GM13977 (cell line): ENCODE results near the gene PODXL2.

Source experiments
- DNase-seq: peaks from one replicate; pipeline ENCODE4 v3.0.0; 2012; ENCODE audit warnings: low spot score
- in situ Hi-C: fragments of 300-500 bp; cut with MboI; formaldehyde crosslinking; loops from one replicate; pipeline ENCODE4 v1.12.0; 2022; ENCODE audit warnings: low sequenced_read_pairs, low pct_unique_long_range_greater_than_20kb, mixed read lengths, inconsistent platforms; ENCODE audit not compliant: unreplicated experiment
- TF ChIP-seq, protein P1 (sequence below): IDR thresholded peaks from 2 replicates; pipeline ENCODE4 v1.5.1; 2012; ENCODE audit warnings: mild to moderate bottlenecking, control low read depth; ENCODE audit not compliant: insufficient read depth; ENCODE audit errors: extremely low read depth, missing control alignments

The PODXL2 gene

DNA sequence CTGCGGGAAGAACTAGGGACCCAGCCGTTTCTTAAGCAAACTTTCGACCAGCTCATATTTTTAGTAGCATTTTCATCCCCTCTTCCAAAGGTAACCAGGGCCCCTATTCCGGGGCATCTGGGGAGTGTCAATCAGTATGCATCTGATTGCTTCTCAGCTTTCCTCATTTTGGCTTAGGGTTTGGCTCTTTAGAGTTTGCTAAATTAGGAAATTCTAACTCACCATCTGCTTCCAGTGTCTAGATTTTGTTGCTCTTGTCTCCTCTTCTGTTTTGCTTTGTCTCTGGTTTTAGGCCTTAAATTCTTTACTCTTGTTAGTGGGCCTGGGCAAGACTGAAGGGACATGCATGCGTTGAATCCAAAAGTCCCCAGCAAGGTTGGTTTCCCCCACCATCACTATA is 34.2 kb downstream of the PODXL2 start:
- in situ Hi-C loops: no loop called here
- DNase-seq: no peak
- TF ChIP-seq, protein P1, sequence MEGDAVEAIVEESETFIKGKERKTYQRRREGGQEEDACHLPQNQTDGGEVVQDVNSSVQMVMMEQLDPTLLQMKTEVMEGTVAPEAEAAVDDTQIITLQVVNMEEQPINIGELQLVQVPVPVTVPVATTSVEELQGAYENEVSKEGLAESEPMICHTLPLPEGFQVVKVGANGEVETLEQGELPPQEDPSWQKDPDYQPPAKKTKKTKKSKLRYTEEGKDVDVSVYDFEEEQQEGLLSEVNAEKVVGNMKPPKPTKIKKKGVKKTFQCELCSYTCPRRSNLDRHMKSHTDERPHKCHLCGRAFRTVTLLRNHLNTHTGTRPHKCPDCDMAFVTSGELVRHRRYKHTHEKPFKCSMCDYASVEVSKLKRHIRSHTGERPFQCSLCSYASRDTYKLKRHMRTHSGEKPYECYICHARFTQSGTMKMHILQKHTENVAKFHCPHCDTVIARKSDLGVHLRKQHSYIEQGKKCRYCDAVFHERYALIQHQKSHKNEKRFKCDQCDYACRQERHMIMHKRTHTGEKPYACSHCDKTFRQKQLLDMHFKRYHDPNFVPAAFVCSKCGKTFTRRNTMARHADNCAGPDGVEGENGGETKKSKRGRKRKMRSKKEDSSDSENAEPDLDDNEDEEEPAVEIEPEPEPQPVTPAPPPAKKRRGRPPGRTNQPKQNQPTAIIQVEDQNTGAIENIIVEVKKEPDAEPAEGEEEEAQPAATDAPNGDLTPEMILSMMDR: no peak

DNA sequence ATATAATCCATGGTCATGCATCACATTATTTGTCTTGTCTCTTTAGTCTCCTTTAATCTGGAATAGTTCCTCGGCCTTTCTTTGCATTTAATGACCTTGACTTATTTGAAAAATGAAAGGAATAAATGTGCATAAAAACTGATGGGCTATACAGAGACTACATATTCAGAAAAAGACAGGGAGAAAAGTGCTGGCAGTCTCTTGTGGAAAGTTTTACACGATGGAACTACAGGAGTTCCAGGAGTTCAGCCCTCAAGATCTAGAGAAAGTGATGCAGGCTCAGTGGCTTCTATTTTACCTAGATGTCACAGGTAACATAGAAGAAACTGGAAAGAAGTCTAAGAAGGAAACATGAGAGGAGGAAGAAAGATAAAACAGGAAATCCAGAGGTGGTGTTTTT is 36.2 kb downstream of the PODXL2 start:
- TF ChIP-seq, protein P1: no peak
- in situ Hi-C loops: no loop called here
- no peak for DNase-seq

DNA sequence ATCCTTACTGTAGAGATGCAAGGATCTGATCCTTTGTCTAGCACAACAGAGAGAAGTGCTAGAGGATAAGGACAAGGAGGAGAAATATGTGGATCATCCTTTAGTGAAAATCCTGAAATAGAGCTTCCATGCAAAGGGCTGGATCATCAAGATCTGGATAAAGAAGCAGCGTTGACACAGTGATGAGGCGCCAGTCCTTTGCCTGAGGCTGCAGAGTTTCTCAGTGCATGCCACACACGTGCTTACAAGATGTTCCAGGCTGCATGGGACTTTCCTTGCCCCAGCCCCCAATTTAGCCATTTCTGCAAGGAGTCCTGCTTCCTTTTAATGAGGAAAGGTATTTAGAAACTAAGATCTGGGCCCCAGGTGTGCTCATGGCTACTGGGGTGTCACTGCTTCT is 36.6 kb downstream of the PODXL2 start:
- in situ Hi-C loops: no loop called here

DNA sequence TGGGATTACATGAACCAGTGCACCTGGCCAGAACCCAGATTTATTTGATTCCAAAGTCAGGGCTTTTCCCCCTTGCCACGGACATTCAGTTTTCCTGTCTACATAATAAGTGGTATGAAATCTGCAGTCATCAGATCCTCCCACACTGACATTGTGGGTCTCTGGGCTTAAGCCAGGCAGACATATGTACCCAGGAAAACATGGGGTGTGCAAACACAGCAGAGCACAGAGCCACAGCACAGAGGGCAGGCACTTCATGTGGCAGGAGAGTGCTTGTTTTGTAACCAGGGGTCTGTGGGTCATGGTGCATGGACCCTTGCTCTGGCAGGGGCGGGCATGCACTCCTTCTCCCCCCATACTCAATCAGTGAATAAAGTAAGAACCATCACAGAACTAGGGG is 37.7 kb downstream of the PODXL2 start:
- in situ Hi-C loops: no loop called here
- TF ChIP-seq, protein P1: no peak
- DNase-seq: no peak

More for the DNA sequence above, 36.6 kb downstream of the PODXL2 start:
- DNase-seq: no peak
- TF ChIP-seq, protein P1: no peak

DNA sequence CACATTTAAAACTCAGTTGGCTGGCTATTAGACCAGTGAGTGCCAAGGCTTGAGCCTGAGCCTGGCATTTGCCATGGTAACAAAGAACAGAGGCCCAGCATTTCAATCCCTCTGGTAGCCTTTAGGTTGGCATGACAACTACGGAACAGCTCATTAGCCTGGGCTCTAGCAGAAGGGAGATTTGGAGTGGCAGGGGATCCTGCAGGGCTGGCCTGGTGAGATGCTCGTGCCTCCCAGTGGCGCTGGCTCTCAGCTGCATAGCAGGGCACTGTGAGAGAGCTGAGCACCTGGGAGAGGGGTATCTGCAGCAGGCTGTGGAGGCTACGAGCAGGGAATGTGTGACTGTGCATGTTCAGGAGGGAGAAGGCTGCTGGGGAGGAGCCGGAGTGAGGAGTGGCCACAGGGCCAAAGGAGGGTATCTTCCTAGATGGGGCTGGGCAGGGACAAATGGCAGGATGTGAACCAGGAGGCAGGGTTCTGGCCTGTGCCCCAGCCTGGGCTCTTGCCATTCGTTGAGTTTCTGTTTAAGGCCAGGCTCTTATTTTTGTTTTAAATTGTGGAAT is 38.2 kb downstream of the PODXL2 start:
- in situ Hi-C loops: no loop called here
- TF ChIP-seq, protein P1: no peak
- DNase-seq: no peak

DNA sequence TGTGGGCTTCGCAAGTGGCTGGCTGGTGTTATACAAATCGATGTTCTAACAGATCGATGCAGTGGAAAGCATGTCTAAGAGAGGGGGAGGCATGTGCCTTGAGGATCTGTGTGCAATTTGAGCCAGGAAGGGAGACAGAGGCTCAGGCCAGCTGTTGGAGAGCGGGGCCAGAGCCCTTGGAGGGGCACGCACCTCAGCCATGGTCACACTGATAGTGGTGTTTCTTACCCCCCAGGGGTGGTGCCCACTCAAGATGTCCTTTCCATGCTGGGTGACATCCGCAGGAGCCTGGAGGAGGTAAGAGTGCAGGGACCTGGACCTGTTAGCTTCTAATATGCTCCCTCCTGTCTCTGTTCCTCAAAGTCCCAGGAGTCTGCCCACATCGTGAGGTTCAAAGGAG is 39.9 kb downstream of the PODXL2 start:
- no peak for DNase-seq
- in situ Hi-C loops: no loop called here

More for the DNA sequence above, 39.9 kb downstream of the PODXL2 start:
- TF ChIP-seq, protein P1: no peak
